Fibroblast of skin of left biceps (primary cell): ENCODE data around the gene CFAP299.

Experiments used
- DNase-seq, 2 experiments: peaks; one replicate each; pipeline ENCODE4 v3.0.0-alpha.2; 2013; ENCODE audit warnings: low read depth in 2 of 2

CFAP299 gene

GRCh38 chr4:80447493-80447892 lies 112.0 kb downstream of the CFAP299 start:
- DNase-seq = no peak

DNA sequence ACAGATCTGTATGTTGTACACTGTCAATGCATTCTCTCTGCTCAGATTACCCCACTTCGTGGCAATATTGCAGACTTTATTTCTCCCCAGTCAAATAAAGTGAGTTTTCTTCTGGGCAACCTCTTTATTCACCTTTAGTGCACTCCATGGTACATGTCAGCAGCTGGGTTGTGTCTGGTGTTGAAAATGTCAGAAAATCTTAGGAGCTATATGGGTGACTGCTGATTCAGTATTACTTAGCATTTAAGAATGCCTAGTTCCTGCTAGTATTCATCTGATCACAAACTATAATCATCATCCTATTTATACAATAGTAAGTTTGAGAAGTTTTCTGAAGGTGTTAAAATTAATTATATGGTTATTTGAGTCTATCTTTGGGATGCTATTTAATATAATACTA lies 112.5 kb downstream of the CFAP299 start:
- no peak for DNase-seq

- DNase-seq = no peak
Measured at GRCh38 chr4:80452055-80452454, 116.5 kb downstream of the CFAP299 start.

- no peak for DNase-seq
Measured at GRCh38 chr4:80452768-80453167, 117.2 kb downstream of the CFAP299 start.

DNA sequence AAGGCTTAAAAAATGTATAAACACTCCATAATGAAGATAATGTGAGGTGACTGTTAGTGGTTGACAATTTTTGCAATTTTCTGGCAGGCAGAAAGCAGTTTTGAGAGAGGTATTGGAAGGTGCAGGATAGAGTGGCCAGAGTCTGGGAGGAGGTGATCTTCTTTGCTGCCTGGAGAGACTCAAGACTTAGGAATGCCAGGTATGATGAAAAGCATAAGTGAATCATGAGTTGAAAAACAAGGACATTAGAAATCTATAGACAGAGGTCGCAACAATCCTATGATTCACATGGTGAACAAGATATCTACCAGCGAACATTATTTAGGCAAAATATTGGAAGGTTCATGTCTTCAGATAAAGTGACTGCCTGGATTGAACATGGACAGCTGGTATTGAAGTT lies 118.5 kb downstream of the CFAP299 start:
- DNase-seq = no peak

DNA sequence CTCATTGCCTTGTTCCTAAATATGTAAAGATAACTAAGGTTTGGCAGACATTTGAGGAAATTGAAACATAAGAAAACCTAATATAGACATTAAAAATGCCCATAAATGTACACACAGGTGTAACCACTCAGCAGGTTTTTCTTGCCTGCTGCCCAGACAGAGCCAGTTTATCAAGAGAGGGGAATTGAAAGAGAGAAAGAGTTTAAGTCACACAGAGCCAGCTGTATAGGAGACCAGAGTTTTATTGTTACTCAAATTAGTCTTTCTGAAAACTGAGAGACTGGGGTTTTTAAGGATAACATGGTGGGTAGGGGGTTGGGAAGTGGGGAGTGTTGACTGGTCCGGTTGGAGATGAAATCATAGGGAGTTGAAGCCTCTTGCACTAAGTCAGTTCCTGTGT lies 119.0 kb downstream of the CFAP299 start:
- no peak for DNase-seq

DNA sequence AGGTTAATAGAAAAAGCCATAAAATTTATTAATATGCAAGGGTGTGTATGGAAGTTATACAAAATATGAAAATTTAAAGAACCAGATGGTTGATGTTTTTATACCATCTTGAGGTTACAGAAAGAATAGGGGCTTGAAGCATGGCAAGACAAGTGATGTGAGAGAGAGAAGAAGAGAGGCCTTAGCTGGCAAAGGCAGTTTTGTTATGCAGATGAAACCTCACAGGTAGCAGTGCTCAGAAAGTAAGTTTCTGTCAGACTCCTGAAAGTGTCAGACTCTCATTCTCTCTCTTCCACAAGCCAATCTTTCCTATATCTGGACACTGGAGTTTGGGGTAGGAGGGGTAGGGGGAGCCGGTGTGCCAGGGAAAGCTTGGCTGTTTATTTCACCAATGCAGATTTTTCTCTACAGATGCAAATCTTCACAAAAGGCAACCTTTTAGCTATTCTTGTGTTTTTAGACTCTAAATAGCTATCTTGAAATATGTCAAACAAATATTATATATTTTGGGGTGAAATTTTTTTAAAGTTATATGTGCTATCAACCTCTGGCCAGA lies 124.5 kb downstream of the CFAP299 start:
- no peak for DNase-seq

- no peak for DNase-seq
Measured at GRCh38 chr4:80461412-80461811, 125.9 kb downstream of the CFAP299 start.

DNA sequence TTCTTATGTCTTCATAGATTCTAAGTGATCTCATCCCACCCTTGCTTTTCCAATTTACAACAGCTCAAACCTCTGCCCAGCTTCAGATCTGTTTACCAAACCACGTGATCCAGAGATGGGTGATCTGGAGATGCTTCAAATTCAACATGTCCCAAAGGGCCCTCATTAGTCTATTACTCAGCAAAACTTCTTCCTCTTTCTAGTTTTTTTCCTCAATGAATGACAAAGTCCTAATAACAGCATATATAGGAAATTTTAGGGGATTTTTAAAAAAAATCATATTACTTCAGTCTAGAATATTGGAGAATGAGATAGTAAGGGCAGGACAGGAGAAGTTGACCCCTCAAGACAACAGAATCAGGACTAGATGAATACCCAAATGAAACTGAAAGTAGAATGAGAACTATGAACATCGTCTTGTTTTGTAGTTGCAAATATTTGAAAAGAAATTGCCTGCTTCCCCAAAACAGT lies 127.1 kb downstream of the CFAP299 start:
- no peak for DNase-seq

DNA sequence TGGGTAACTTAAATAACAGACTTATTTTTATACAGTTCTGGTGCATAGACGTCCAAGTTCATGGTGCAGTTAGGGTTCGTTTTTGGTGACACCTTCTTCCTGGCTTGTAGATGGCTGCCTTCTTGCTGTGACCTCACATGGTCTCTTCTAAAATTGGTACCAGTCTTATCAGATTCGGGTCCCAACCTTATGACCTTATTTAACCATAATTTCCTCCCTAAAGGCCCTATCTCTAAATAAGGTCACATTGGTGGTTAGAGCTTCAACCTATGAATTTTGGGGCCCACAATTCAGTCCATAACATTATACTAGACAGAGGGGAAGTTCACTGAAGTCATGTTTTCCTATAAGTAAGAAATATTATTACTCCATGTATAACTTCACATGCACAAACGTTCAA lies 128.0 kb downstream of the CFAP299 start:
- no peak for DNase-seq

DNA sequence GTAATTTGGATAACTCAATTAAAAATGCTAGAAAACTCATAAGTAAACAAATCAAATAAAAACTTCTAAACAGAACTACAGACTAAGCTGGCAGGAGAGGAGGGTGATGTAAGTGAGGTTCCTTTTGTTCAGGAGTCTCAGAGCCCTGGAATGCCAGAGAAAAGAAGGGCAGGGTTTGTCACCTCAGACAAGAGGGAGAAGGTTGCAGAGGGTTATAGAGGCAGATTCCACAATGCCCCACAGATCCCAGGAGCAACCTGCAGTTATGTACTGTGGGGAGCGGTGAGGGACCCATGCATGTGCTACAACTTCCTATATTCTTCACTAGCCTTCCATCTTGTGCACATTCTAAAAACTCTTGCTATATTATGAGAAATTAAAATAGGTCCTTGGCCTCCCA lies 129.7 kb downstream of the CFAP299 start:
- no peak for DNase-seq

GRCh38 chr4:80465736-80466135 lies 130.2 kb downstream of the CFAP299 start:
- no peak for DNase-seq

GRCh38 chr4:80466618-80467017 lies 131.1 kb downstream of the CFAP299 start:
- no peak for DNase-seq

GRCh38 chr4:80471756-80472155 lies 136.2 kb downstream of the CFAP299 start:
- DNase-seq = no peak

DNA sequence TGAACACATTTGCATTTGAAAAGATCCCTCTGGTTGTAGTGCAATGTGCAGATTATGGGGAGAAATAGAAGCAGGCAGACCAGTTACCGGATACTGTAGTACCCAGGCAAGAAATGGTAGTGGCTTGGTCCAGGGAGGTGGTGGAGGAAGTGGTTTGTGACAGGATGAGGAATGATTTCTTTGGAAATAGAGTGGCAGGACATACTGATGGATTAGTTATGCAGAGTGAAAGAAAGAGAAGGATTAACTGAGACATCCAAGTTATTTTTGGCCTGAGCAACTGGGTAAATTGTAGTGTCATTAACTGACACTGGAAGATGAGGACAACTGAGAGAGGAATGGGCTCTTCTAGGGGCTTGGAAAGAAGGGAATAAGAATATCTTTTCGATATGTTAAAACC lies 139.7 kb downstream of the CFAP299 start:
- DNase-seq = no peak

- no peak for DNase-seq
Measured at GRCh38 chr4:80475798-80476197, 140.3 kb downstream of the CFAP299 start.

GRCh38 chr4:80484712-80485111 lies 149.2 kb downstream of the CFAP299 start:
- DNase-seq = peak; percentile 10 to 16

- no peak for DNase-seq
Measured at GRCh38 chr4:80486603-80487002, 151.1 kb downstream of the CFAP299 start.

- no peak for DNase-seq
Measured at GRCh38 chr4:80489798-80490197, 154.3 kb downstream of the CFAP299 start.

GRCh38 chr4:80492761-80493160 lies 157.2 kb downstream of the CFAP299 start:
- no peak for DNase-seq

DNA sequence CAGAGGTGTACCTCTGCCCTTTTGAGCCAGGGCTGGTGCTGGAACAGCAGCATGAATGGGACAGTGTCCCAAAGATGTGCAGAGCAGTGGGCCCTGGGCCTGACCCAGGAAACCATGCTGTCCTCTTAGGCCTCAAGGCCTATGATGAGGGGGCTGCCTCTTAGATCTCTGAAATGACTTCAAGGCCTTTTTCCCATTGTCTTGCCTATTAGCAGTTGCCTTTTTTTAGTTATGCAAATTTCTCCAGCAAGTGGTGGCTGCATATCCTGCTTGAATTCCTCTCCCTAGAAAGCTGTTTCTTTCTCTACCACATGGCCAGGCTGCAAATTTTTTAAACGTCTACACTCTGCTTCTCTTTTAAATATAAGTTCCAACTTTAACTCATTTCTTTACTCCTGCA lies 160.3 kb downstream of the CFAP299 start:
- DNase-seq = no peak

DNA sequence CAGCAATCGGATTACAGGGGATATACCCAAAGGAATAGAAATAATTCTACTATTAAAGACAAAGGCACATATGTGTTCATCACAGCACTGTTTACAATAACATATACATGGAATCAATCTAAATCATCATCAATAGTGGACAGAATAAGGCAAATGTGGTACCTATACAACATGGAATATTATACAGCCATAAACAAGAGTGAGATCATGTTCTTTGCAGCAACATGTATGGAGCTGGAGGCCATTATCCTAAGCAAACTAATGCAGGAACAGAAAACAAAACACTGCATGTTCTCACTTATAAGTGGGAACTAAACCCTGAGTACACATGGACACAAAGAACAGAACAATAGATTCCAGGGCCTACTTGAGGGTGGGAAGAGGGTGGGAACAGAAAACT lies 163.2 kb downstream of the CFAP299 start:
- no peak for DNase-seq

GRCh38 chr4:80500613-80501012 lies 165.1 kb downstream of the CFAP299 start:
- DNase-seq = no peak

GRCh38 chr4:80507077-80507476 lies 171.5 kb downstream of the CFAP299 start:
- DNase-seq = no peak
